Hepatocyte (in vitro differentiated cells): ENCODE measurements around the gene CLCN7.

Source experiments
- CTCF ChIP-seq: fragments of 200-600 bp; sonication (generic); IDR thresholded peaks from 2 replicates; pipeline ENCODE4 v1.5.1; 2016; ENCODE audit warnings: antibody characterized with exemption, mild to moderate bottlenecking; ENCODE audit not compliant: poor library complexity
- EZH2 ChIP-seq: fragments of 200-600 bp; sonication (generic); IDR thresholded peaks from 2 replicates; pipeline ENCODE4 v1.6.1; 2016; ENCODE audit warnings: antibody characterized with exemption, mild to moderate bottlenecking, borderline replicate concordance
- EZH2phosphoT487 ChIP-seq: fragments of 200-600 bp; sonication (generic); IDR thresholded peaks from one replicate; pipeline ENCODE4 v1.6.1; 2018; ENCODE audit warnings: antibody characterized with exemption, mild to moderate bottlenecking, low read depth, moderate library complexity; ENCODE audit not compliant: unreplicated experiment, severe bottlenecking

GRCh38 chr16:1412847-1413246 is 62.0 kb downstream of the CLCN7 start:
- no peak for TF ChIP-seq CTCF
- TF ChIP-seq EZH2: no peak
- no peak for TF ChIP-seq EZH2phosphoT487
